ENCODE results near the gene CCDC24.

Gene CCDC24

GRCh38 chr1:44027320-44027719 is 35.9 kb downstream of the CCDC24 start:
- DNase-seq (ENCODE audit: low spot score) = no peak

- DNase-seq (ENCODE audit: low spot score) = no peak
These were observed 38.0 kb downstream of the CCDC24 start for GRCh38 chr1:44029260-44029910.

GRCh38 chr1:44029911-44030604 is 38.7 kb downstream of the CCDC24 start:
- peak; percentile 83 for DNase-seq (ENCODE audit: low spot score)

GRCh38 chr1:44030605-44031251 is 39.3 kb downstream of the CCDC24 start:
- peak; percentile 45 for DNase-seq (ENCODE audit: low spot score)

- DNase-seq (ENCODE audit: low spot score) = no peak
These were observed 40.1 kb downstream of the CCDC24 start, which contains the start of gene SLC6A9 for GRCh38 chr1:44031252-44032169. SLC6A9 (minus strand) TSS chr1:44031462; CDS start chr1:44024277, 7,185 bp downstream.

GRCh38 chr1:44032170-44032790 is 40.9 kb downstream of the CCDC24 start:
- no peak for DNase-seq (ENCODE audit: low spot score)

- DNase-seq (ENCODE audit: low spot score) = no peak
These were observed 41.7 kb downstream of the CCDC24 start for GRCh38 chr1:44033041-44033575.

GRCh38 chr1:44033756-44034155 is 42.4 kb downstream of the CCDC24 start:
- DNase-seq (ENCODE audit: low spot score) = no peak

- DNase-seq (ENCODE audit: low spot score) = no peak
These were observed 43.0 kb downstream of the CCDC24 start for GRCh38 chr1:44034423-44034822.

GRCh38 chr1:44034976-44035716 is 43.7 kb downstream of the CCDC24 start:
- DNase-seq (ENCODE audit: low spot score) = no peak

- no peak for DNase-seq (ENCODE audit: low spot score)
These were observed 44.5 kb downstream of the CCDC24 start for GRCh38 chr1:44035726-44036408.

- peak; percentile 69 for DNase-seq (ENCODE audit: low spot score)
These were observed 45.2 kb downstream of the CCDC24 start for GRCh38 chr1:44036409-44037139.

GRCh38 chr1:44037154-44037553 is 45.8 kb downstream of the CCDC24 start:
- DNase-seq (ENCODE audit: low spot score) = no peak

GRCh38 chr1:44038876-44039657 is 47.7 kb downstream of the CCDC24 start:
- no peak for DNase-seq (ENCODE audit: low spot score)

- DNase-seq (ENCODE audit: low spot score) = no peak
These were observed 49.0 kb downstream of the CCDC24 start for GRCh38 chr1:44040418-44040817.

GRCh38 chr1:44040846-44041245 is 49.4 kb downstream of the CCDC24 start:
- no peak for DNase-seq (ENCODE audit: low spot score)

GRCh38 chr1:44043176-44044070 is 52.0 kb downstream of the CCDC24 start:
- no peak for DNase-seq (ENCODE audit: low spot score)
